HepG2 (cell line): ENCODE measurements around the gene TRIP6. TPM values are rescaled to one million over a fixed set of nuclear protein-coding genes. Genes with fewer than 3 reads are reported as not detected.
A peak's percentile ranks its signal among the peaks of the same experiment; 100 is the strongest.

Source experiments
- ATF1 ChIP-seq: IDR thresholded peaks from 2 replicates; pipeline ENCODE4 v1.6.1; 2016; ENCODE audit warnings: mild to moderate bottlenecking, control low read depth
- DMAP1 ChIP-seq: IDR thresholded peaks from 2 replicates; pipeline ENCODE4 v1.6.1; 2016
- KLF12 ChIP-seq: sonication (generic); formaldehyde crosslinking; IDR thresholded peaks from 2 replicates; pipeline ENCODE4 v1.4.0; 2020; ENCODE audit warnings: missing genetic modification reagents, borderline replicate concordance
- MEIS2 ChIP-seq: sonication (generic); formaldehyde crosslinking; IDR thresholded peaks from 2 replicates; pipeline ENCODE4 v1.9.0; 2021; ENCODE audit warnings: mild to moderate bottlenecking, missing genetic modification reagents
- POLR2G ChIP-seq: fragments of 200-400 bp; formaldehyde crosslinking; IDR thresholded peaks from 2 replicates; pipeline ENCODE4 v1.6.1; 2018; ENCODE audit warnings: mild to moderate bottlenecking, low read depth, low read length, moderate library complexity
- RARG ChIP-seq: sonication (generic); formaldehyde crosslinking; IDR thresholded peaks from 2 replicates; pipeline ENCODE4 v1.4.0; 2020; ENCODE audit warnings: low read depth, mild to moderate bottlenecking, missing genetic modification reagents
- RFXANK ChIP-seq: IDR thresholded peaks from 2 replicates; pipeline ENCODE4 v1.6.1; 2016
- RXRB ChIP-seq: IDR thresholded peaks from 2 replicates; pipeline ENCODE4 v1.6.1; 2016; ENCODE audit warnings: borderline replicate concordance, missing genetic modification reagents, missing compliant biosample characterization
- SP2 ChIP-seq: sonication (generic); formaldehyde crosslinking; IDR thresholded peaks from 2 replicates; pipeline ENCODE4 v1.5.1; 2020; ENCODE audit warnings: mild to moderate bottlenecking, missing genetic modification reagents
- ZKSCAN5 ChIP-seq: sonication (generic); formaldehyde crosslinking; IDR thresholded peaks from 2 replicates; pipeline ENCODE4 v1.5.1; 2020; ENCODE audit warnings: mild to moderate bottlenecking, missing genetic modification reagents
- ZKSCAN8 ChIP-seq: IDR thresholded peaks from 2 replicates; pipeline ENCODE4 v1.6.1; 2016; ENCODE audit warnings: borderline replicate concordance, missing genetic modification reagents, missing compliant biosample characterization
- ZNF12 ChIP-seq: sonication (generic); formaldehyde crosslinking; IDR thresholded peaks from 2 replicates; pipeline ENCODE4 v1.5.0; 2020; ENCODE audit warnings: missing genetic modification reagents
- ZNF143 ChIP-seq: sonication (generic); formaldehyde crosslinking; IDR thresholded peaks from 2 replicates; pipeline ENCODE4 v1.4.0; 2020; ENCODE audit warnings: missing genetic modification reagents
- polyA plus RNA-seq, 8 experiments: library from polyadenylated mRNA; depleted of rRNA in 3 of 8; stranded (reverse) in 7 of 8; unstranded in 1 of 8; fragments of >200 nt; fragmentation: Illumina TruSeq in 4 of 8; extraction: Trizol in 4 of 8; gene quantifications; 2 replicates each; pipeline versions ENCODE4 v1.2.1 to v1.2.3, GENCODE V29; 2011 to 2016; ENCODE audit warnings: low read depth in 4 of 8, missing spikeins in 1 of 8, mixed read lengths in 1 of 8; ENCODE audit not compliant: insufficient read depth in 1 of 8
- total RNA-seq, 5 experiments: library from RNA; depleted of rRNA; stranded (reverse); fragments of >200 nt; fragmentation: Illumina TruSeq; extraction: Trizol; gene quantifications; 2 replicates each; pipeline ENCODE4 v1.2.3, GENCODE V29; 2016; ENCODE audit warnings: low read depth in 1 of 5
- TF ChIP-seq, protein P1 (sequence below): IDR thresholded peaks from 2 replicates; pipeline ENCODE4 v1.6.1; 2016; ENCODE audit warnings: low read depth
- TF ChIP-seq, protein P2 (sequence below): sonication (generic); formaldehyde crosslinking; IDR thresholded peaks from 2 replicates; pipeline ENCODE4 v1.4.0; 2020; ENCODE audit warnings: mild to moderate bottlenecking, missing genetic modification reagents
- TF ChIP-seq, protein P3 (sequence below): sonication (generic); formaldehyde crosslinking; IDR thresholded peaks from 2 replicates; pipeline ENCODE4 v1.4.0; 2020; ENCODE audit warnings: missing genetic modification reagents, borderline replicate concordance
- TF ChIP-seq, protein P4 (sequence below): sonication (generic); formaldehyde crosslinking; IDR thresholded peaks from 2 replicates; pipeline ENCODE4 v1.9.0; 2021; ENCODE audit warnings: missing genetic modification reagents, borderline replicate concordance
- TF ChIP-seq, protein P5 (sequence below): sonication (generic); formaldehyde crosslinking; IDR thresholded peaks from 2 replicates; pipeline ENCODE4 v1.4.0; 2020; ENCODE audit warnings: mild to moderate bottlenecking, missing genetic modification reagents

Gene TRIP6
- total and polyA plus RNA-seq, 2 of the 13 experiments (the other 11 are each of a cell fraction or from before 2014, with no cell fraction given): 0.34 to 0.38 TPM

DNA sequence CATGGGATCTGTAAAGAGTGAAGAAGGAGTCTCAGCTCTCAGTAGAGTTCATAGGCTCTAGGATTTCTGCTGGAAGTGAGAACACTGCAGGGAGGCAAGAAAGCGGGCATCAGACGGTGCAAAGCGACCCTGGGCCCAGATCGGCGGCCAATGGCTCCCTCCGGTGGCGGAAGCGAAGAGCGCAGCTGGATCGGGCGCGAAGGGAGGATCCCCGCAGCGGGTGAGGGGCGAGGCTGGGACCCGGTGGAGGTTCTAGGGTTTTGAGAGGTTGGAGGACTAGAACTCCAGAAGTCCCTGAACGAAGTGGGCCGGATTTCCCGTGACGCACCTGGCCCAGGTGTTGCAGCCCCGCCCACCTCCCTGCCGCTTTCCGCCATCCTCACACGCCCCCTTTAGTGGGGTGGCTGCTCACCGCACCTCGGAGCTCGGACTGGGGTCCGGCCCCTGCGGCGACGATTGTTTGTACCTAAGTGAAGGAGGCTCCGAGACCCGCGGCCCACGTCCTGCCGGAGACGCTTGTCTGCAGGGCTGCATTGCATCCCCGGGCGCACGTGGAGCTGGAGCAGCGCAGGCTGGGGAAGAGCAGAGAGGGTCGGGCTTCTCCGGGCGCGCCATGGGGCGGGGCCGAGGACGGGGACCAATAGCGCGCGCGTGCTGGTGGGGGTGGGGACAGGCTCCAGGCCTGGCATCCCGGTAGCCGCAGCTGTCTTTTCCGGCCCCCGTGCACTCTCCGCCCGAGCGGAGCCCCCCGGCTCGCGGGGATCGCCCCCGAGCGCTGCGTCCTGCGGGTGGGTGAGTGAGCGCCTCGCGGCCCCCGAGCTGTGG lies 14.9 kb upstream of the TRIP6 start, which contains the start of gene SLC12A9 (continued):
- TF ChIP-seq, protein P1, sequence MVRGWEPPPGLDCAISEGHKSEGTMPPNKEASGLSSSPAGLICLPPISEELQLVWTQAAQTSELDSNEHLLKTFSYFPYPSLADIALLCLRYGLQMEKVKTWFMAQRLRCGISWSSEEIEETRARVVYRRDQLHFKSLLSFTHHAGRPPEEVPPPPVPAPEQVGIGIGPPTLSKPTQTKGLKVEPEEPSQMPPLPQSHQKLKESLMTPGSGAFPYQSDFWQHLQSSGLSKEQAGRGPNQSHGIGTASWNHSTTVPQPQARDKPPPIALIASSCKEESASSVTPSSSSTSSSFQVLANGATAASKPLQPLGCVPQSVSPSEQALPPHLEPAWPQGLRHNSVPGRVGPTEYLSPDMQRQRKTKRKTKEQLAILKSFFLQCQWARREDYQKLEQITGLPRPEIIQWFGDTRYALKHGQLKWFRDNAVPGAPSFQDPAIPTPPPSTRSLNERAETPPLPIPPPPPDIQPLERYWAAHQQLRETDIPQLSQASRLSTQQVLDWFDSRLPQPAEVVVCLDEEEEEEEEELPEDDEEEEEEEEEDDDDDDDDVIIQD (CRISPR knock-in tag): no peak
- peak; percentile 88 for TF ChIP-seq DMAP1 (CRISPR knock-in tag)
- peak; percentile 66; the same call in 1 of the 2 replicates for TF ChIP-seq KLF12 (CRISPR knock-in tag)
- TF ChIP-seq, protein P2, sequence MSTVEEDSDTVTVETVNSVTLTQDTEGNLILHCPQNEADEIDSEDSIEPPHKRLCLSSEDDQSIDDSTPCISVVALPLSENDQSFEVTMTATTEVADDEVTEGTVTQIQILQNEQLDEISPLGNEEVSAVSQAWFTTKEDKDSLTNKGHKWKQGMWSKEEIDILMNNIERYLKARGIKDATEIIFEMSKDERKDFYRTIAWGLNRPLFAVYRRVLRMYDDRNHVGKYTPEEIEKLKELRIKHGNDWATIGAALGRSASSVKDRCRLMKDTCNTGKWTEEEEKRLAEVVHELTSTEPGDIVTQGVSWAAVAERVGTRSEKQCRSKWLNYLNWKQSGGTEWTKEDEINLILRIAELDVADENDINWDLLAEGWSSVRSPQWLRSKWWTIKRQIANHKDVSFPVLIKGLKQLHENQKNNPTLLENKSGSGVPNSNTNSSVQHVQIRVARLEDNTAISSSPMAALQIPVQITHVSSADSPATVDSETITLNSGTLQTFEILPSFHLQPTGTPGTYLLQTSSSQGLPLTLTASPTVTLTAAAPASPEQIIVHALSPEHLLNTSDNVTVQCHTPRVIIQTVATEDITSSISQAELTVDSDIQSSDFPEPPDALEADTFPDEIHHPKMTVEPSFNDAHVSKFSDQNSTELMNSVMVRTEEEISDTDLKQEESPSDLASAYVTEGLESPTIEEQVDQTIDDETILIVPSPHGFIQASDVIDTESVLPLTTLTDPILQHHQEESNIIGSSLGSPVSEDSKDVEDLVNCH: no peak; the same call in 1 of the 2 replicates
- TF ChIP-seq RARG (CRISPR knock-in tag): no peak
- peak; percentile 64; the same call in 1 of the 2 replicates for TF ChIP-seq POLR2G
- no peak for TF ChIP-seq RFXANK (CRISPR knock-in tag)
- TF ChIP-seq, protein P3, sequence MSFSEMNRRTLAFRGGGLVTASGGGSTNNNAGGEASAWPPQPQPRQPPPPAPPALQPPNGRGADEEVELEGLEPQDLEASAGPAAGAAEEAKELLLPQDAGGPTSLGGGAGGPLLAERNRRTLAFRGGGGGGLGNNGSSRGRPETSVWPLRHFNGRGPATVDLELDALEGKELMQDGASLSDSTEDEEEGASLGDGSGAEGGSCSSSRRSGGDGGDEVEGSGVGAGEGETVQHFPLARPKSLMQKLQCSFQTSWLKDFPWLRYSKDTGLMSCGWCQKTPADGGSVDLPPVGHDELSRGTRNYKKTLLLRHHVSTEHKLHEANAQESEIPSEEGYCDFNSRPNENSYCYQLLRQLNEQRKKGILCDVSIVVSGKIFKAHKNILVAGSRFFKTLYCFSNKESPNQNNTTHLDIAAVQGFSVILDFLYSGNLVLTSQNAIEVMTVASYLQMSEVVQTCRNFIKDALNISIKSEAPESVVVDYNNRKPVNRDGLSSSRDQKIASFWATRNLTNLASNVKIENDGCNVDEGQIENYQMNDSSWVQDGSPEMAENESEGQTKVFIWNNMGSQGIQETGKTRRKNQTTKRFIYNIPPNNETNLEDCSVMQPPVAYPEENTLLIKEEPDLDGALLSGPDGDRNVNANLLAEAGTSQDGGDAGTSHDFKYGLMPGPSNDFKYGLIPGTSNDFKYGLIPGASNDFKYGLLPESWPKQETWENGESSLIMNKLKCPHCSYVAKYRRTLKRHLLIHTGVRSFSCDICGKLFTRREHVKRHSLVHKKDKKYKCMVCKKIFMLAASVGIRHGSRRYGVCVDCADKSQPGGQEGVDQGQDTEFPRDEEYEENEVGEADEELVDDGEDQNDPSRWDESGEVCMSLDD (CRISPR knock-in tag): no peak
- peak; percentile 6; the same call in 1 of the 2 replicates for TF ChIP-seq RXRB (CRISPR knock-in tag)
- TF ChIP-seq ZNF12 (CRISPR knock-in tag): no peak
- TF ChIP-seq, protein P4, sequence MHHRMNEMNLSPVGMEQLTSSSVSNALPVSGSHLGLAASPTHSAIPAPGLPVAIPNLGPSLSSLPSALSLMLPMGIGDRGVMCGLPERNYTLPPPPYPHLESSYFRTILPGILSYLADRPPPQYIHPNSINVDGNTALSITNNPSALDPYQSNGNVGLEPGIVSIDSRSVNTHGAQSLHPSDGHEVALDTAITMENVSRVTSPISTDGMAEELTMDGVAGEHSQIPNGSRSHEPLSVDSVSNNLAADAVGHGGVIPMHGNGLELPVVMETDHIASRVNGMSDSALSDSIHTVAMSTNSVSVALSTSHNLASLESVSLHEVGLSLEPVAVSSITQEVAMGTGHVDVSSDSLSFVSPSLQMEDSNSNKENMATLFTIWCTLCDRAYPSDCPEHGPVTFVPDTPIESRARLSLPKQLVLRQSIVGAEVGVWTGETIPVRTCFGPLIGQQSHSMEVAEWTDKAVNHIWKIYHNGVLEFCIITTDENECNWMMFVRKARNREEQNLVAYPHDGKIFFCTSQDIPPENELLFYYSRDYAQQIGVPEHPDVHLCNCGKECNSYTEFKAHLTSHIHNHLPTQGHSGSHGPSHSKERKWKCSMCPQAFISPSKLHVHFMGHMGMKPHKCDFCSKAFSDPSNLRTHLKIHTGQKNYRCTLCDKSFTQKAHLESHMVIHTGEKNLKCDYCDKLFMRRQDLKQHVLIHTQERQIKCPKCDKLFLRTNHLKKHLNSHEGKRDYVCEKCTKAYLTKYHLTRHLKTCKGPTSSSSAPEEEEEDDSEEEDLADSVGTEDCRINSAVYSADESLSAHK (CRISPR knock-in tag): no peak
- TF ChIP-seq MEIS2 (CRISPR knock-in tag): no peak
- peak; percentile 38; the same call in 1 of the 2 replicates for TF ChIP-seq ZNF143
- peak; percentile 95 for TF ChIP-seq ZKSCAN5 (CRISPR knock-in tag)
- peak; percentile 23; the same call in 1 of the 2 replicates for TF ChIP-seq ATF1
- no peak for TF ChIP-seq SP2 (CRISPR knock-in tag)
- TF ChIP-seq, protein P5, sequence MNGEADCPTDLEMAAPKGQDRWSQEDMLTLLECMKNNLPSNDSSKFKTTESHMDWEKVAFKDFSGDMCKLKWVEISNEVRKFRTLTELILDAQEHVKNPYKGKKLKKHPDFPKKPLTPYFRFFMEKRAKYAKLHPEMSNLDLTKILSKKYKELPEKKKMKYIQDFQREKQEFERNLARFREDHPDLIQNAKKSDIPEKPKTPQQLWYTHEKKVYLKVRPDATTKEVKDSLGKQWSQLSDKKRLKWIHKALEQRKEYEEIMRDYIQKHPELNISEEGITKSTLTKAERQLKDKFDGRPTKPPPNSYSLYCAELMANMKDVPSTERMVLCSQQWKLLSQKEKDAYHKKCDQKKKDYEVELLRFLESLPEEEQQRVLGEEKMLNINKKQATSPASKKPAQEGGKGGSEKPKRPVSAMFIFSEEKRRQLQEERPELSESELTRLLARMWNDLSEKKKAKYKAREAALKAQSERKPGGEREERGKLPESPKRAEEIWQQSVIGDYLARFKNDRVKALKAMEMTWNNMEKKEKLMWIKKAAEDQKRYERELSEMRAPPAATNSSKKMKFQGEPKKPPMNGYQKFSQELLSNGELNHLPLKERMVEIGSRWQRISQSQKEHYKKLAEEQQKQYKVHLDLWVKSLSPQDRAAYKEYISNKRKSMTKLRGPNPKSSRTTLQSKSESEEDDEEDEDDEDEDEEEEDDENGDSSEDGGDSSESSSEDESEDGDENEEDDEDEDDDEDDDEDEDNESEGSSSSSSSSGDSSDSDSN (CRISPR knock-in tag): peak; percentile 46
- TF ChIP-seq ZKSCAN8 (CRISPR knock-in tag): no peak
